Activated T-helper 1 cell treated with anti-CD3 and anti-CD28 coated beads, Interleukin-12 subunit alpha, Interleukin-12 subunit beta, Interleukin-2, Interleukin-4 antibody, amounts not matched to agents 30 ng/mL and 10 ng/mL and 1 ng/mL, durations not matched to agents 14 hours and 24 hours and 36 hours (primary cell): Measurements from ENCODE around the gene TLR2. TPM values are rescaled to one million over a fixed set of nuclear protein-coding genes. Genes with fewer than 3 reads are reported as not detected.
"Not testable (repeated sequence)": the region's sequence is repeated elsewhere in the genome, so short reads cannot be mapped to it uniquely, and the experiment has no call there.

Experiments
- DNase-seq: peaks from one replicate; pipeline ENCODE4 v3.0.0; 2021; ENCODE audit warnings: low spot score
- H3K27ac Mint-ChIP-seq: one replicate; pipeline ENCODE4 v1.8.0; 2021; ENCODE audit warnings: mild to moderate bottlenecking, mixed read lengths
- H3K27me3 Mint-ChIP-seq: one replicate; pipeline ENCODE4 v1.8.0; 2022; ENCODE audit warnings: mild to moderate bottlenecking, moderate library complexity, mixed read lengths; ENCODE audit not compliant: insufficient read depth
- H3K36me3 Mint-ChIP-seq: one replicate; pipeline ENCODE4 v1.8.0; 2021; ENCODE audit warnings: low read depth, mixed read lengths
- H3K4me1 Mint-ChIP-seq: one replicate; pipeline ENCODE4 v1.8.0; 2021; ENCODE audit warnings: low read depth, mixed read lengths
- H3K4me3 Mint-ChIP-seq: one replicate; pipeline ENCODE4 v1.8.0; 2021; ENCODE audit warnings: mild to moderate bottlenecking, moderate library complexity, mixed read lengths
- H3K9me3 Mint-ChIP-seq: one replicate; pipeline ENCODE4 v1.8.0; 2021; ENCODE audit warnings: mixed read lengths
- intact Hi-C: fragments of 100-400 bp; cut with micrococcal nuclease; formaldehyde crosslinking; loops from one replicate; pipeline ENCODE4 v1.15.1; 2024
- total RNA-seq: library from RNA; stranded (reverse); gene quantifications from 2 replicates; pipeline ENCODE4 v1.2.3, GENCODE V29; 2022

The TLR2 gene
- total RNA-seq, 1 donor from 2014 or later = 1.0 TPM

GRCh38 chr4:153646261-153646660 is 37.8 kb upstream of the TLR2 start:
- Mint-ChIP-seq H3K36me3 (no peaks in the 10 kb centered on the region), H3K9me3 (peaks cover 8% of the 10 kb centered on the region), H3K4me3 (no peak overlapping the region), H3K4me1 (peaks cover 39% of the 10 kb centered on the region), H3K27ac (no peak overlapping the region), H3K27me3 (no peaks in the 10 kb centered on the region)
- no peak for DNase-seq
- intact Hi-C loops = loop anchor here (10.0 kb wide), 1 partner anchor 801 kb away; no protein-coding TSS in a partner anchor

GRCh38 chr4:153646978-153647377 is 37.1 kb upstream of the TLR2 start:
- H3K4me3 Mint-ChIP-seq = no peak overlapping the region
- H3K4me1 Mint-ChIP-seq = peaks cover 41% of the 10 kb centered on the region
- H3K9me3 Mint-ChIP-seq = peaks cover 8% of the 10 kb centered on the region
- H3K27me3 Mint-ChIP-seq = no peaks in the 10 kb centered on the region
- DNase-seq = no peak
- no peak overlapping the region for H3K27ac Mint-ChIP-seq
- H3K36me3 Mint-ChIP-seq = no peaks in the 10 kb centered on the region
- intact Hi-C loops = loop anchor here (10.0 kb wide), 1 partner anchor 802 kb away; no protein-coding TSS in a partner anchor

- H3K27me3 Mint-ChIP-seq = no peaks in the 10 kb centered on the region
- H3K9me3 Mint-ChIP-seq = peaks cover 8% of the 10 kb centered on the region
- H3K27ac Mint-ChIP-seq = no peak overlapping the region
- DNase-seq = no peak
- H3K4me3 Mint-ChIP-seq = no peak overlapping the region
- H3K36me3 Mint-ChIP-seq = no peaks in the 10 kb centered on the region
- intact Hi-C loops = loop anchor here (10.0 kb wide), 1 partner anchor 803 kb away; no protein-coding TSS in a partner anchor
- peaks cover 46% of the 10 kb centered on the region for H3K4me1 Mint-ChIP-seq
These were observed 36.1 kb upstream of the TLR2 start for GRCh38 chr4:153647975-153648374.

- Mint-ChIP-seq H3K27me3 (no peaks in the 10 kb centered on the region), H3K4me1 (peaks cover 40% of the 10 kb centered on the region), H3K4me3 (no peak overlapping the region), H3K9me3 (peaks cover 8% of the 10 kb centered on the region), H3K36me3 (no peaks in the 10 kb centered on the region), H3K27ac (no peak overlapping the region)
- DNase-seq = no peak
- intact Hi-C loops = loop anchor here (10.0 kb wide), 1 partner anchor 805 kb away; no protein-coding TSS in a partner anchor
These were observed 34.5 kb upstream of the TLR2 start for GRCh38 chr4:153649572-153649991.

GRCh38 chr4:153651116-153651515 is 33.0 kb upstream of the TLR2 start:
- DNase-seq = no peak
- intact Hi-C loops = no loop called here
- peaks cover 47% of the 10 kb centered on the region for H3K4me1 Mint-ChIP-seq
- no peak overlapping the region for H3K4me3 Mint-ChIP-seq
- peak overlapping the region; percentile 57 for H3K27ac Mint-ChIP-seq
- H3K27me3 Mint-ChIP-seq = no peaks in the 10 kb centered on the region
- no peaks in the 10 kb centered on the region for H3K9me3 Mint-ChIP-seq
- H3K36me3 Mint-ChIP-seq = no peaks in the 10 kb centered on the region

GRCh38 chr4:153651587-153651986 is 32.5 kb upstream of the TLR2 start:
- Mint-ChIP-seq H3K27ac (peak overlapping the region; percentile 57), H3K4me1 (peaks cover 47% of the 10 kb centered on the region), H3K36me3 (no peaks in the 10 kb centered on the region), H3K4me3 (no peak overlapping the region), H3K9me3 (no peaks in the 10 kb centered on the region), H3K27me3 (no peaks in the 10 kb centered on the region)
- DNase-seq = peak; percentile 42
- intact Hi-C loops = no loop called here

- H3K36me3 Mint-ChIP-seq = no peaks in the 10 kb centered on the region
- H3K4me3 Mint-ChIP-seq = no peak overlapping the region
- no peaks in the 10 kb centered on the region for H3K27me3 Mint-ChIP-seq
- H3K27ac Mint-ChIP-seq = peak overlapping the region; percentile 57
- intact Hi-C loops = no loop called here
- peaks cover 47% of the 10 kb centered on the region for H3K4me1 Mint-ChIP-seq
- no peaks in the 10 kb centered on the region for H3K9me3 Mint-ChIP-seq
- DNase-seq = no peak
These were observed 31.9 kb upstream of the TLR2 start for GRCh38 chr4:153652051-153652784.

GRCh38 chr4:153655002-153655541 is 29.0 kb upstream of the TLR2 start:
- no peak for DNase-seq
- peaks cover 4% of the 10 kb centered on the region for H3K27me3 Mint-ChIP-seq
- peaks cover 29% of the 10 kb centered on the region for H3K4me1 Mint-ChIP-seq
- intact Hi-C loops = no loop called here
- H3K9me3 Mint-ChIP-seq = no peaks in the 10 kb centered on the region
- no peak overlapping the region for H3K4me3 Mint-ChIP-seq
- no peaks in the 10 kb centered on the region for H3K36me3 Mint-ChIP-seq
- no peak overlapping the region for H3K27ac Mint-ChIP-seq

- Mint-ChIP-seq H3K27ac (no peak overlapping the region), H3K36me3 (no peaks in the 10 kb centered on the region), H3K4me3 (no peak overlapping the region), H3K27me3 (peaks cover 4% of the 10 kb centered on the region), H3K4me1 (peaks cover 24% of the 10 kb centered on the region), H3K9me3 (no peaks in the 10 kb centered on the region)
- intact Hi-C loops = no loop called here
- DNase-seq = no peak
These were observed 28.2 kb upstream of the TLR2 start for GRCh38 chr4:153655928-153656327.

- Mint-ChIP-seq H3K36me3 (peaks cover 4% of the 10 kb centered on the region), H3K4me3 (no peak overlapping the region), H3K9me3 (peaks cover 20% of the 10 kb centered on the region), H3K4me1 (no peaks in the 10 kb centered on the region), H3K27me3 (peaks cover 8% of the 10 kb centered on the region), H3K27ac (no peak overlapping the region)
- intact Hi-C loops = no loop called here
- no peak for DNase-seq
These were observed 22.8 kb upstream of the TLR2 start for GRCh38 chr4:153661215-153661822.

- no peak overlapping the region for H3K27ac Mint-ChIP-seq
- peaks cover 9% of the 10 kb centered on the region for H3K27me3 Mint-ChIP-seq
- H3K4me3 Mint-ChIP-seq = no peak overlapping the region
- no peaks in the 10 kb centered on the region for H3K4me1 Mint-ChIP-seq
- DNase-seq = no peak
- intact Hi-C loops = no loop called here
- peaks cover 20% of the 10 kb centered on the region for H3K9me3 Mint-ChIP-seq
- peaks cover 4% of the 10 kb centered on the region for H3K36me3 Mint-ChIP-seq
These were observed 22.2 kb upstream of the TLR2 start for GRCh38 chr4:153661908-153662307.

GRCh38 chr4:153663667-153664066 is 20.4 kb upstream of the TLR2 start:
- Mint-ChIP-seq H3K27me3 (peaks cover 14% of the 10 kb centered on the region), H3K4me3 (no peak overlapping the region), H3K9me3 (peaks cover 20% of the 10 kb centered on the region), H3K36me3 (peaks cover 4% of the 10 kb centered on the region), H3K27ac (no peak overlapping the region), H3K4me1 (no peaks in the 10 kb centered on the region)
- intact Hi-C loops = no loop called here
- no peak for DNase-seq

- H3K4me1 Mint-ChIP-seq, H3K27ac Mint-ChIP-seq, DNase-seq, H3K4me3 Mint-ChIP-seq, intact Hi-C loops, H3K36me3 Mint-ChIP-seq: not testable (repeated sequence)
- H3K27me3 Mint-ChIP-seq = peaks cover 20% of the 10 kb centered on the region
- H3K9me3 Mint-ChIP-seq = peaks cover 20% of the 10 kb centered on the region
These were observed 17.6 kb upstream of the TLR2 start for GRCh38 chr4:153666505-153666904.
